ENCODE data around the gene TRIP10.
A peak's percentile ranks its signal among the peaks of the same experiment; 100 is the strongest.
"Not testable (repeated sequence)": the region's sequence is repeated elsewhere in the genome, so short reads cannot be mapped to it uniquely, and the experiment has no call there.

Gene TRIP10

DNA sequence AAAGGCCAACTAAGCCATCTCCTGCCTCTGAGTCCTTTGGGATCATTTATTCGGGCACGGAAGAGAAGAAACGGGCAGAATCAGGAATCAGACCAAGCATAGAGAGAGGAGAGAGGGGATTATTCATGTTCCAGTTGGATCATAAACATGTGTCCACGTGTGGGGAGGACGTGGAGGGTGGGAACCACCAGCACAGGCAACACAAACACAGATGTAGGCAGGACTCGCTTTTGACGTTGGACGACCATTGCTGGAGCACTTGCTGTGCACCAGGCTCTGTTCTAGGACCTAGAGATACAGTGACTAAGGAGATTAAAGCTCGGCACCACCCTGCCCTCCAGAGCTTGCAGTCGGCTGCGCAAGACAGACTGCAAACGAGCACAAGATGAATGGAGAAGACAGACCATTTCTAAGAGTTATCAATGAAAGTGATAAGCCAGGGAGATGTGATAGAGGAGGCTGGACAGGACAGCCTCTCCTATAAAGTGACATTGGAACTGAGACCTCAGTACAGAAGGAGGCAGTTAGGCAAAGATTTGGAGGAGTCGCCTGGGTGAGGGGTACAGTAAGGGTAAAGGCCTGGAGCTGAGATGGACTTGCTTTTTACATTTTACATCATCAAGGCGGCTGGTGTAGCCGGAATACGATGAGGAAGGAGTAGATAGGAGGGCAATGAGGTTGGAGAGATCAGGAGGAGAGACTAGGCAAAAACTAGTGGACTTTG is 27.0 kb downstream of the TRIP10 start:
- H3K4me2 ChIP-seq, result peak overlapping the region; percentile 98
- H3K27ac ChIP-seq, result 0 out of 2 replicates have a peak overlapping the region, but pooled peaks have one; percentile 31
- H4K20me1 ChIP-seq, result no peaks in the 10 kb centered on the region
- H3K4me1 ChIP-seq, result peaks cover 31% of the 10 kb centered on the region
- peak overlapping the region; percentile 71 for H3K9ac ChIP-seq
- H3K9me3 ChIP-seq, result no peaks in the 10 kb centered on the region
- no peak for TF ChIP-seq Cebpa-rat (IDR thresholded peaks at IDR 0.05)
- no peaks in the 10 kb centered on the region for H3K27me3 ChIP-seq
- peak overlapping the region; percentile 73 for H3K4me3 ChIP-seq
- no peaks in the 10 kb centered on the region for H3K36me3 ChIP-seq

DNA sequence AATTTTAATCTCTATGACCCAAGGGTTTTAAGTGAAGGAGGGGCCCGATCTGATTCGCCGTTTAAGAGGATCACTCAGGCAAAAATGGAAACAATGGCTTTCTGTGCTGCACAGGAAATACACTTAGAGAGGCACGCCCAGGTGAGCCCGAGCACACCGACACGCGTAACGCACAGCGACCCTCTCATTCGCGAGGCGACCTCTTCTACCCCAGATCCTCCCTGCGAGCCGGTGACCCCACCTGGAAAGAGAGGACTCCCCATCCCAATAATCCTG is 27.5 kb downstream of the TRIP10 start:
- H3K27me3 ChIP-seq, result no peaks in the 10 kb centered on the region
- H3K4me1 ChIP-seq, result peaks cover 36% of the 10 kb centered on the region
- no peak for TF ChIP-seq Cebpa-rat (IDR thresholded peaks at IDR 0.05)
- no peaks in the 10 kb centered on the region for H3K9me3 ChIP-seq
- H4K20me1 ChIP-seq, result no peaks in the 10 kb centered on the region
- peak overlapping the region; percentile 71 for H3K9ac ChIP-seq
- H3K36me3 ChIP-seq, result no peaks in the 10 kb centered on the region
- peak overlapping the region; percentile 98 for H3K4me2 ChIP-seq
- H3K27ac ChIP-seq, result peak overlapping the region; percentile 31; the same call in 1 of the 2 replicates
- H3K4me3 ChIP-seq, result peak overlapping the region; percentile 73

DNA sequence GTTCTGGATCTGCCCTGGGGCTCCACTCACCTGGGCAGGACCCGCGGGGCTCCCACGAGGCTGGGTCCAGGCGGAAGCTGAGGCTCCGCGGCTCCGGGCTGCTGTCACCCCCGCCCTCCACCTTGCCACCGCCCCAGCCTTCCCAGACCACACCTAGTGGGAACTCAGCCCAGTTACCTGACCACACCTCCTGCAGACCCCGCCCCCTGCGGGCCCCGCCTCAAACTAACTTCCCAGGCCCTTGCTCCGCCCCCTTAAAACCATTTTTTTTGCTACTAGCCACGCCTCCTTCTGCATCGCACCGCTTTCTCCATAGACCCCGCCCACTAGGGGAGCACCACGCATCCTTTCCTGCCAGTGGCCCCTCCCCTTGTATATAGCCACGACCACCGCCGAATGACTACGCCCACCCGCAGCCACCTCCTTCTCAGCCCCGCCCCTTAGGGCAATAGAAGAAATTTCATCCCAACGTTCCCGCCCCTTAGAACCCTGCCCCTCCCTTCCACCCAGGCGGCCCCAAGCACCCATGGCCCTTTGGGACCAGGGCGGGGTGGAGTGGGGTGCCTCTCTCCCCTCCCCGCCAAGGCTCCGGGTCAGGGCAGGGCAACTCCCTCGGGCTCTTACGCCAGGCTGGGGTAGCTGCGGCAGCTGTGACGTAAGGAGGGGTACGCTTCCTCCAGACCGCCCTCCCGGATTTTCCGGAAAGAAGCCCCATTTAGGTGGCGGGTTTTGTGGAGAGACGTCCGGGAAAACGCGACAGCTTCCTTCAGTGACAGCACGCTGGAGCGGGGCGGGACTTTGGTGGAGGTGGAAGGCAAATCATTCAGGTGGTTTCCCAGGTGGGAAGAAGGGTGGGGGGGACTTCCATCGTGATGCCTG is 28.1 kb downstream of the TRIP10 start, which contains the start of gene SH2D3A:
TSS of gene SH2D3A (minus strand) at position 79 of the 879 bp plus-strand sequence. CDS start 3,687 bp downstream, outside the sequence.
- H3K4me2 ChIP-seq, result peak within 1 kb of the TSS; percentile 98
- H4K20me1 ChIP-seq, result no peaks in the 10 kb centered on the region
- H3K9ac ChIP-seq, result peak within 1 kb of the TSS; percentile 71
- H3K27me3 ChIP-seq, result no peaks in the 10 kb centered on the region
- H3K36me3 ChIP-seq, result no peaks in the 10 kb centered on the region
- H3K9me3 ChIP-seq, result no peaks in the 10 kb centered on the region
- H3K4me3 ChIP-seq, result peak within 1 kb of the TSS; percentile 73
- TF ChIP-seq Cebpa-rat (IDR thresholded peaks at IDR 0.05), result no peak
- peaks cover 38% of the 10 kb centered on the region for H3K4me1 ChIP-seq
- peak within 1 kb of the TSS; percentile 52; the same call in 1 of the 2 replicates for H3K27ac ChIP-seq

DNA sequence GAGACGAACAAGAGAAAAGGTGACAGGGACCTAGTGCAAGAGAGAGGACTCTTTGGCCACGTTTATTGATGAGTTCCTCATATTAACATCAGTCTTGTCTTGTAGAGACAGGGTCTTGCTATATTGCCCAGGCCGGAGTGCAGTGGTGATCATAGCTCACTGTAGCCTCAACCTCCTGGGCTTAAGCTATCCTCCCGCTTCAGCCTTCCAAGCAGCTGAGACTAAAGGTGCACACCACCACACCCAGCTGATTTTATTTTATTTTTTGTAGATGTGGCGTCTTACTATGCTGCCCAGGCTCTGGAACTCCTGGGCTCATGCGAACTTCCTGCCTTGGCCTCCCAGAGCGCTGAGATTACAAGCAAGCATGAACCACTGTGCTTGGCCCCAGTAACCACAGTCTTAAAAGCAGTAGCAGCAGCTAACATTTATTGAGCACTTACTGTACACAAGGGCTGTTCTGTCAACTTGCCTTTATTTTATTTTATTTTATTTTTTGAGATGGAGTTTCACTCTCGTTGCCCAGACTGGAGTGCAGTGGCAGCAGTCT is 28.8 kb downstream of the TRIP10 start:
- Histone ChIP-seq H3K9me3 (no peaks in the 10 kb centered on the region), H3K4me1 (peaks cover 38% of the 10 kb centered on the region), H3K36me3 (no peaks in the 10 kb centered on the region), H3K27me3 (no peaks in the 10 kb centered on the region), H3K4me2 (peak overlapping the region; percentile 98), H3K27ac (peak overlapping the region; percentile 52; the same call in 1 of the 2 replicates), H3K4me3 (peak overlapping the region; percentile 73), H4K20me1 (peaks cover 1% of the 10 kb centered on the region; the same call in 1 of the 2 replicates), H3K9ac (no peak overlapping the region; the same call in 1 of the 2 replicates)
- TF ChIP-seq Cebpa-rat (IDR thresholded peaks at IDR 0.05), result no peak

DNA sequence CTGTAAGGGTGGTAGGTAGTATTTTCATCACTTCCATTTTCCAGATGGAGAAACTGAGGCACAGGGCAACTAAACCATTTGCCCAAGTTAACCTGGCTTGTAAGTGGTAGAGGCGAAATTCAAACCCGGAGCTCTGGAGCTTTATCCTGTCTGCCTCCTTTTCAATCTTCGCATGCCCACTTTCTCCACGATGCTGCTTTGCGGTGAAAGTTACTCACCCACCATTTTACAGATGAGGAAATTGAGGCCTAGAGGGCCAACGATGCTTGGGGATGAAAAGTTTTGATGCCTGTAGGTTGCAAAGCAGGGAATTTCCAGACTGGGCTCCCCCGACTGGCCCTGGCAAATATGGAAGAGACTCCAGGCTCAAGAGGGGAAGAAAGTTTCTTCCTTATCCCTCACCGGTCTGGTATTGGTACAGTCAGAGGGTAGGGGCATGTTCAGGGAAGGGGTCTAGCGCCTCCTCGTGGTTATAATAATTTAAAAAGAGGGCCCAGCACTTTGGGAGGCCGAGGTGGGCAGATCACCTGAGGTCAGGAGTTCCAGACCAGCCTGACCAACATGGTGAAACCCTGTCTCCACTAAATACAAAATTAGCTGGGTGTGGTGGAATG is 29.6 kb downstream of the TRIP10 start:
- Histone ChIP-seq H3K4me1 (peaks cover 38% of the 10 kb centered on the region), H3K27me3 (no peaks in the 10 kb centered on the region), H3K4me3 (no peak overlapping the region), H3K36me3 (no peaks in the 10 kb centered on the region), H3K9ac (no peak overlapping the region), H4K20me1 (peaks cover 9% of the 10 kb centered on the region), H3K27ac (no peak overlapping the region), H3K4me2 (no peak overlapping the region), H3K9me3 (no peaks in the 10 kb centered on the region)
- TF ChIP-seq Cebpa-rat (IDR thresholded peaks at IDR 0.05), result no peak

DNA sequence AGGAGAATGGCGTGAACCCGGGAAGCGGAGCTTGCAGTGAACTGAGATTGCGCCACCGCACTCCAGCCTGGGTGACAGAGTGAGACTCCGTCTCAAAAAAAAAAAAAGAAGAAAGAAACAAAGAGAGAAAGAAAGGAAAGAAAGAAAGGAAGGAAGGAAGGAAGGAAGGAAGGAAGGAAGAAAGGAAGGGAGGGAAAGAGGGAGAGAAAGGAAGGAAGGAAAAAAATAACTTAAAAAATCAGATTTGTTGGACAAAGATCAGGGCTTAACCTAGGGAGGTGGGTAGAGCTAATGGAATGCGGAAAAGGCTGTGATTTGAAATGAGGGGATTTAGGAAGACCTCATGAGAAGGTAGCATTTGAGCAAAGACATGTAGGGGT is 32.2 kb downstream of the TRIP10 start:
- Histone ChIP-seq H3K36me3 (peaks cover 17% of the 10 kb centered on the region), H3K4me2 (peak overlapping the region; percentile 89), H3K4me1 (peaks cover 44% of the 10 kb centered on the region), H4K20me1 (peaks cover 34% of the 10 kb centered on the region), H3K27ac (peak overlapping the region; percentile 99; the same call in 1 of the 2 replicates)
- H3K9ac ChIP-seq, H3K9me3 ChIP-seq, H3K4me3 ChIP-seq, H3K27me3 ChIP-seq: not testable (repeated sequence)

DNA sequence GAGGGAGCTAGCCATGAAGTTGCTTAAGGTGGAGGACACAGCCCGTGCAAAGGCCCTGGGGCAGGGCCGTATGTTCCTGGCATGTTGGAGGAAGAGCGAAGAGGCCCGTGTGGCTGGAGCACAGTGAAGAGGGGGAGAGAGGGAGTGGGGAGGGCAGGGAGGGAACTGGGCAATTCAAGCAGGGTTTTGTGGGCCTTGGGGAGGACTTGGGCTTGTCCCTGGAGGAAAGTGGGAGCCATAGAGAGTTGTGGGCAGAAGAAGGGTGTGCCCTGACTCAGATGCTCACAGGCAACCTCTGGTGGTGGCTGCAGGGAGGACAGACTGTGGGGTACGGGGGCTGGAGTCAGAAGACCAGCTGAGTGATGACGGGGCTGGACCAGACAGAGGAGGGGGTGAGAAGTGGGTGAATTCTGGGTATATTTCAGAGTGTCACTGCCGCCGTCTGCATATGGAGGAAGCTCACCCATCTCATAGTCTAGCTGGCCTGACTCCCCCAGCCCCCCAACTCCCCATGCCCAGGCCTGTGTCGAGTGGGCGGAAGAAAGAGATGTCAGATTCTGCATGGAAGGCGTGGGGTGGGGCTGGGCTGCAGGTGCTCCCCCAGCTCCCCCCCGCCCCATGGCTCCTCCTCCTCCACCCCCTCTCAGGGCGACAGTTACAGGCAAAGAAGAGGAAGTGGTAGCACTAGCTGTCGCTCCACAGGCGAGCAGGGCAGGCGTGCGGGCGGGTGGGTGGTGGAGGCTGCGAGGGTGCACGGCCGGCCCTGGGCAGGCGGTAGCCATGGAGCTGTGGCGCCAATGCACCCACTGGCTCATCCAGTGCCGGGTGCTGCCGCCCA is 32.8 kb downstream of the TRIP10 start, which contains the start of gene VAV1:
TSS of gene VAV1 (plus strand) at position 681 of the 838 bp plus-strand sequence. CDS start at position 781, 100 bp downstream.
- Histone ChIP-seq H3K27ac (peak within 1 kb of the TSS; percentile 99), H3K4me2 (peak within 1 kb of the TSS; percentile 89), H3K9ac (peak within 1 kb of the TSS; percentile 93), H3K4me3 (peak within 1 kb of the TSS; percentile 99), H4K20me1 (peaks cover 41% of the 10 kb centered on the region), H3K36me3 (peaks cover 24% of the 10 kb centered on the region), H3K4me1 (peaks cover 41% of the 10 kb centered on the region), H3K27me3 (no peaks in the 10 kb centered on the region), H3K9me3 (no peaks in the 10 kb centered on the region)
- no peak for TF ChIP-seq Cebpa-rat (IDR thresholded peaks at IDR 0.05)

DNA sequence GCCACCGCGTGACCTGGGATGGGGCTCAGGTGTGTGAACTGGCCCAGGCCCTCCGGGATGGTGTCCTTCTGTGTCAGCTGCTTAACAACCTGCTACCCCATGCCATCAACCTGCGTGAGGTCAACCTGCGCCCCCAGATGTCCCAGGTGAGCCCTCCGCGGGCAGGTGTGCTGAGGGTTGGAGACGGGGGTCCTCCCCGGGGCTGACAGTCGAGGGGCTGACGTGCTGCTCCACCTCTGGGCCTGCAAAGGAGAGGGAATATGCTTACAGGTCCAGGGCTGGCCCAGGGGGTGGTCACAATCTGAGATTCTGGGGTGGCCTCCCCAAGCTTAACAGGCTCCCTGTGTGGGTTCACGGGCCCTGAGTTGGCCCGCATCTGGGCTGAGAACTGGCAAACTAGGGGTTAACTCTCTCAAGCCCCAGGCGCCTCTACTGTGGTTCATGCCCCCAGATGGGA is 33.4 kb downstream of the TRIP10 start:
- no peak for TF ChIP-seq Cebpa-rat (IDR thresholded peaks at IDR 0.05)
- Histone ChIP-seq H3K4me3 (peak overlapping the region; percentile 99), H3K4me1 (peaks cover 44% of the 10 kb centered on the region), H3K4me2 (peak overlapping the region; percentile 89), H3K27me3 (no peaks in the 10 kb centered on the region), H3K27ac (peak overlapping the region; percentile 99), H3K36me3 (peaks cover 30% of the 10 kb centered on the region), H3K9ac (peak overlapping the region; percentile 93), H3K9me3 (no peaks in the 10 kb centered on the region), H4K20me1 (peaks cover 47% of the 10 kb centered on the region)
